B cell (primary cell): ENCODE data around the gene BRD9. TPM values are rescaled to one million over a fixed set of nuclear protein-coding genes. Genes with fewer than 3 reads are reported as not detected.

Experiments
- ATAC-seq: fragments of 200-7000 bp; cut with Tn5 transposase; one replicate; pipeline ENCODE4 v1.10.0; 2021; ENCODE audit warnings: low read depth, mild to moderate bottlenecking, moderate number of reproducible peaks, moderate library complexity
- CTCF ChIA-PET: fragments of 350-600 bp; sonication (Branson Sonifier 250); formaldehyde crosslinking; loops from one replicate; lab custom pipeline; 2021; ENCODE audit warnings: antibody characterized with exemption, inconsistent platforms; lab: Charles Lee
- POLR2A ChIA-PET: fragments of 350-600 bp; sonication (Branson Sonifier 250); formaldehyde crosslinking; loops from one replicate; lab custom pipeline; 2021; ENCODE audit warnings: antibody characterized with exemption; lab: Charles Lee
- DNase-seq: peaks from one replicate; pipeline ENCODE4 v3.0.0; 2013
- H2AFZ ChIP-seq: 2 replicates; pipeline ENCODE4 v1.6.1; 2012; ENCODE audit warnings: mild to moderate bottlenecking, low read depth, low read length; ENCODE audit not compliant: insufficient read depth, poor library complexity, severe bottlenecking
- H3K27ac ChIP-seq, 2 donors: 1 replicate in 1 of 2; 2 replicates in 1 of 2; pipeline ENCODE4 v1.5.1; 2012 to 2013; ENCODE audit warnings: low read length in 2 of 2, mild to moderate bottlenecking in 2 of 2, moderate library complexity in 1 of 2
- H3K27me3 ChIP-seq, 4 experiments: fragments of 200-600 bp in 1 of 4; sonication (generic) in 1 of 4; replicated peaks in 1 of 4; 1 replicate in 2 of 4; 2 replicates in 2 of 4; pipeline versions ENCODE4 v1.6.1 to v1.7.0; 2013 to 2016; ENCODE audit warnings: low read length in 3 of 4, mild to moderate bottlenecking in 2 of 4, mixed read lengths in 1 of 4, moderate library complexity in 1 of 4; ENCODE audit not compliant: insufficient read depth in 4 of 4, control insufficient read depth in 3 of 4; ENCODE audit errors: control extremely low read depth in 1 of 4
- H3K36me3 ChIP-seq, 2 experiments: replicated peaks in 1 of 2; 1 replicate in 1 of 2; 2 replicates in 1 of 2; pipeline versions ENCODE4 v1.6.1 to v1.7.1; 2013; ENCODE audit warnings: low read length in 1 of 2; ENCODE audit not compliant: insufficient read depth in 2 of 2, control insufficient read depth in 1 of 2; ENCODE audit errors: control extremely low read depth in 1 of 2, extremely low read depth in 1 of 2
- H3K4me1 ChIP-seq, 2 donors: fragments of 200-600 bp in 1 of 2; sonication (generic) in 1 of 2; 1 replicate in 1 of 2; 2 replicates in 1 of 2; pipeline versions ENCODE4 v1.5.1 to v1.6.1; 2013 to 2017; ENCODE audit warnings: low read length in 2 of 2; ENCODE audit not compliant: control insufficient read depth in 2 of 2, insufficient read depth in 2 of 2
- H3K4me2 ChIP-seq: replicated peaks from 2 replicates; pipeline ENCODE3; 2012; ENCODE audit warnings: mild to moderate bottlenecking, low read depth, low read length; ENCODE audit not compliant: poor library complexity, severe bottlenecking
- H3K4me3 ChIP-seq, 5 experiments: fragments of 200-600 bp in 1 of 5; sonication (generic) in 1 of 5; 1 replicate in 3 of 5; 2 replicates in 2 of 5; pipeline versions ENCODE4 v1.5.1 to v1.7.0; 2011 to 2016; ENCODE audit warnings: low read length in 4 of 5, mild to moderate bottlenecking in 4 of 5, low read depth in 2 of 5, control low read depth in 1 of 5, moderate library complexity in 1 of 5; ENCODE audit not compliant: insufficient read depth in 1 of 5; ENCODE audit errors: control extremely low read depth in 1 of 5, extremely low read depth in 1 of 5
- H3K79me2 ChIP-seq: fragments of 200-600 bp; sonication (generic); one replicate; pipeline ENCODE4 v1.6.0; 2016; ENCODE audit warnings: low read length; ENCODE audit not compliant: control insufficient read depth, insufficient read depth
- H3K9ac ChIP-seq: fragments of 200-600 bp; sonication (generic); 2 replicates; pipeline ENCODE4 v1.6.1; 2017; ENCODE audit warnings: mild to moderate bottlenecking, low read length, moderate library complexity
- H3K9me3 ChIP-seq, 3 donors: one replicate each; pipeline versions ENCODE4 v1.6.1 to v1.7.1; 2013; ENCODE audit warnings: low read length in 2 of 3; ENCODE audit not compliant: control insufficient read depth in 2 of 3, insufficient read depth in 1 of 3; ENCODE audit errors: control extremely low read depth in 1 of 3
- H4K20me1 ChIP-seq: 2 replicates; pipeline ENCODE4 v1.6.0; 2012; ENCODE audit warnings: mild to moderate bottlenecking, low read length; ENCODE audit not compliant: insufficient read depth, control insufficient read depth, poor library complexity, severe bottlenecking
- H3K27ac Mint-ChIP-seq: one replicate; pipeline ENCODE4 v1.8.0; 2021; ENCODE audit warnings: mixed read lengths
- H3K27me3 Mint-ChIP-seq: one replicate; pipeline ENCODE4 v1.8.0; 2021; ENCODE audit warnings: mixed read lengths
- H3K4me1 Mint-ChIP-seq: one replicate; pipeline ENCODE4 v1.8.0; 2021; ENCODE audit warnings: mixed read lengths
- H3K4me3 Mint-ChIP-seq: one replicate; pipeline ENCODE4 v1.8.0; 2021; ENCODE audit warnings: mixed read lengths
- H3K9me3 Mint-ChIP-seq: one replicate; pipeline ENCODE4 v1.8.0; 2022; ENCODE audit warnings: mixed read lengths; ENCODE audit not compliant: insufficient read depth
- CTCF ChIP-seq: fragments of 200-600 bp; IDR thresholded peaks from one replicate; pipeline ENCODE4 v1.8.0; 2022; ENCODE audit warnings: antibody characterized with exemption, mild to moderate bottlenecking
- EZH2 ChIP-seq: IDR thresholded peaks from 2 replicates; pipeline ENCODE4 v1.6.1; 2012; ENCODE audit warnings: borderline replicate concordance, low read depth, mild to moderate bottlenecking, moderate library complexity, low read length; ENCODE audit not compliant: insufficient read depth, poor library complexity, severe bottlenecking
- WGBS: methylation state at CpG from one replicate; pipeline ENCODE4 v1.1.5; 2013; ENCODE audit warnings: missing lambda C conversion rate; ENCODE audit not compliant: insufficient coverage; 5-methylcytosine and 5-hydroxymethylcytosine counted together
- intact Hi-C: fragments of 100-400 bp; cut with micrococcal nuclease; formaldehyde crosslinking; loops from one replicate; pipeline ENCODE4 v1.10.0; 2022
- polyA plus RNA-seq: library from polyadenylated mRNA; depleted of rRNA; stranded (reverse); fragments of >200 nt; gene quantifications from 2 replicates; pipeline ENCODE4 v1.2.3, GENCODE V29; 2012
- total RNA-seq, 2 donors: library from RNA; stranded (reverse); fragments of 120-200 nt in 1 of 2; gene quantifications; 1 replicate in 1 of 2; 2 replicates in 1 of 2; pipeline versions ENCODE4 v1.2.3 to v1.2.4, GENCODE V29; 2013 to 2022

The BRD9 gene
- total and polyA plus RNA-seq, 2 donors (not counting 1 experiment from before 2014, with no cell fraction given) = 28.3 to 68.6 TPM

- ChIA-PET CTCF (no interaction called here), POLR2A (no interaction called here)
- Histone ChIP-seq H3K27me3 (peaks cover 0 to 20% (median 11%) of the 10 kb centered on the region in 4 experiments), H3K79me2 (no peaks in the 10 kb centered on the region), H3K4me3 (no peak overlapping the region), H2AFZ (peak overlapping the region; percentile 71), H3K9me3 (peaks cover 0 to 5% (median 0%) of the 10 kb centered on the region in 3 donors), H3K36me3 (no peaks in the 10 kb centered on the region), H3K9ac (peak overlapping the region; percentile 41), H3K27ac (no peak overlapping the region), H3K4me2 (peak overlapping the region; percentile 70), H4K20me1 (no peaks in the 10 kb centered on the region), H3K4me1 (peaks cover 10 to 15% of the 10 kb centered on the region in 2 donors)
- DNase-seq (no peak), ATAC-seq (no peak)
- intact Hi-C loops = no loop called here
- Mint-ChIP-seq H3K4me3 (peak overlapping the region; percentile 54), H3K27ac (no peak overlapping the region), H3K9me3 (no peaks in the 10 kb centered on the region), H3K4me1 (peaks cover 3% of the 10 kb centered on the region), H3K27me3 (peaks cover 43% of the 10 kb centered on the region)
- WGBS = 73% methylated on average over 19 of the region's 30 CpGs
- TF ChIP-seq EZH2 (no peak), CTCF (peak; percentile 1)
Measured at GRCh38 chr5:927172-928015, 34.8 kb upstream of the BRD9 start.
